IPS-20b (cell line): ENCODE results near the gene PRR14.
"Not testable (repeated sequence)": the region's sequence is repeated elsewhere in the genome, so short reads cannot be mapped to it uniquely, and the experiment has no call there.

Experiments used
- H3K27ac ChIP-seq: one replicate; pipeline ENCODE4 v1.5.1; 2013; ENCODE audit warnings: low read length
- H3K27me3 ChIP-seq: 2 replicates; pipeline ENCODE4 v1.6.1; 2013; ENCODE audit warnings: mild to moderate bottlenecking, low read length, inconsistent platforms; ENCODE audit not compliant: insufficient read depth
- H3K36me3 ChIP-seq: 2 replicates; pipeline ENCODE4 v1.6.1; 2013; ENCODE audit warnings: low read depth, mild to moderate bottlenecking, inconsistent platforms, low read length, moderate library complexity; ENCODE audit not compliant: insufficient read depth
- H3K4me1 ChIP-seq: 2 replicates; pipeline ENCODE4 v1.6.1; 2013; ENCODE audit warnings: mild to moderate bottlenecking, control low read depth, inconsistent platforms, low read length, moderate library complexity; ENCODE audit not compliant: insufficient read depth
- H3K4me3 ChIP-seq: 2 replicates; pipeline ENCODE4 v1.5.1; 2013; ENCODE audit warnings: mild to moderate bottlenecking, low read length, inconsistent platforms
- H3K9ac ChIP-seq: 2 replicates; pipeline ENCODE4 v1.6.1; 2013; ENCODE audit warnings: low read depth, mild to moderate bottlenecking, inconsistent platforms, low read length, moderate library complexity
- H3K9me3 ChIP-seq: 2 replicates; pipeline ENCODE4 v1.6.1; 2013; ENCODE audit warnings: mild to moderate bottlenecking, low read depth, low read length, inconsistent platforms; ENCODE audit not compliant: insufficient read depth

Gene PRR14

GRCh38 chr16:30619202-30619601, 31.6 kb upstream of the PRR14 start:
- Histone ChIP-seq H3K4me1 (no peaks in the 10 kb centered on the region), H3K27me3 (peaks cover 27% of the 10 kb centered on the region; the same call in 1 of the 2 replicates), H3K9me3 (no peaks in the 10 kb centered on the region), H3K36me3 (no peaks in the 10 kb centered on the region), H3K9ac (no peak overlapping the region), H3K27ac (no peak overlapping the region), H3K4me3 (no peak overlapping the region)

- H3K9ac ChIP-seq, result no peak overlapping the region
These were observed 31.1 kb upstream of the PRR14 start for GRCh38 chr16:30619638-30620037.

GRCh38 chr16:30620169-30620568, 30.6 kb upstream of the PRR14 start:
- no peak overlapping the region for H3K27ac ChIP-seq
- H3K4me3 ChIP-seq, result no peak overlapping the region
- H3K9ac ChIP-seq, result no peak overlapping the region
- H3K36me3 ChIP-seq, result no peaks in the 10 kb centered on the region
- H3K27me3 ChIP-seq, result peaks cover 27% of the 10 kb centered on the region; the same call in 1 of the 2 replicates
- H3K9me3 ChIP-seq, result no peaks in the 10 kb centered on the region
- H3K4me1 ChIP-seq, result no peaks in the 10 kb centered on the region

More at GRCh38 chr16:30619638-30620037, 31.1 kb upstream of the PRR14 start:
- H3K9me3 ChIP-seq, result no peaks in the 10 kb centered on the region
- H3K36me3 ChIP-seq, result no peaks in the 10 kb centered on the region
- no peak overlapping the region for H3K4me3 ChIP-seq
- H3K27me3 ChIP-seq, result peaks cover 27% of the 10 kb centered on the region; the same call in 1 of the 2 replicates
- H3K27ac ChIP-seq, result no peak overlapping the region
- H3K4me1 ChIP-seq, result no peaks in the 10 kb centered on the region

GRCh38 chr16:30621765-30622164, 29.0 kb upstream of the PRR14 start:
- Histone ChIP-seq H3K27me3 (peaks cover 27% of the 10 kb centered on the region; the same call in 1 of the 2 replicates), H3K9ac (no peak overlapping the region), H3K4me3 (no peak overlapping the region), H3K9me3 (no peaks in the 10 kb centered on the region), H3K36me3 (no peaks in the 10 kb centered on the region), H3K27ac (no peak overlapping the region), H3K4me1 (no peaks in the 10 kb centered on the region)

DNA sequence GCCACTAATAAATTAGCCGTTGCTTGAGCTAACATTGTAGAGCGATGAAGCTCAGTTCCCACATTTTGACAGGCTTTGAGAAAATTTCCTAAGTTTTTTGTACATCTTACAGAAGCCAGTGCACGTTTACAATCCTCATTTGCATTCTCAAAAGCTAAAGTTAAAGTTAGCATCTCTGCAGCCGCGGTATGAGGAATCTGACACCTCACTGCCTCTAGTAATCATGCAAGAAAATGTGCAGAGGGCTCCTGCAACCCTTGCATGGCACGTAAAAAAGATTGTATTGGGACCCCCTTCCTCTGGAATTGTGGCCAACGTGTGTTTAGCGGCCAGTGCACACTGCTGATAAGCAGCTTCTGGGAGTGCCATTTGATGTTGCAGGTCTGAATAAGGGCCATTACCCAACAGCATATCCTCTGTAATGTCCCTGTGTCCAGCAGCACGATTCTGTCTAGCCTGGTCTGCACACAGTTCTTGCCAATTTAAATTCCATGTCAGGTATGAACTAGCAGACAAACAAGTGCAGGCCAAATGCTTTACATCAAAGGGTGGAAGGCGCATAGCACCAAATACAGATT, 28.2 kb upstream of the PRR14 start:
- H3K9me3 ChIP-seq, result no peaks in the 10 kb centered on the region
- H3K27me3 ChIP-seq, result peaks cover 27% of the 10 kb centered on the region; the same call in 1 of the 2 replicates
- H3K4me3 ChIP-seq, result no peak overlapping the region
- H3K9ac ChIP-seq, result no peak overlapping the region
- H3K27ac ChIP-seq, result no peak overlapping the region
- H3K36me3 ChIP-seq, result no peaks in the 10 kb centered on the region
- no peaks in the 10 kb centered on the region for H3K4me1 ChIP-seq

GRCh38 chr16:30623536-30624283, 27.1 kb upstream of the PRR14 start:
- Histone ChIP-seq H3K27me3 (peaks cover 27% of the 10 kb centered on the region; the same call in 1 of the 2 replicates), H3K27ac (no peak overlapping the region), H3K9ac (no peak overlapping the region), H3K9me3 (no peaks in the 10 kb centered on the region), H3K4me3 (no peak overlapping the region), H3K4me1 (no peaks in the 10 kb centered on the region), H3K36me3 (no peaks in the 10 kb centered on the region)

- Histone ChIP-seq H3K9ac (no peak overlapping the region), H3K27ac (no peak overlapping the region)
These were observed 24.5 kb upstream of the PRR14 start for GRCh38 chr16:30626236-30626635.

DNA sequence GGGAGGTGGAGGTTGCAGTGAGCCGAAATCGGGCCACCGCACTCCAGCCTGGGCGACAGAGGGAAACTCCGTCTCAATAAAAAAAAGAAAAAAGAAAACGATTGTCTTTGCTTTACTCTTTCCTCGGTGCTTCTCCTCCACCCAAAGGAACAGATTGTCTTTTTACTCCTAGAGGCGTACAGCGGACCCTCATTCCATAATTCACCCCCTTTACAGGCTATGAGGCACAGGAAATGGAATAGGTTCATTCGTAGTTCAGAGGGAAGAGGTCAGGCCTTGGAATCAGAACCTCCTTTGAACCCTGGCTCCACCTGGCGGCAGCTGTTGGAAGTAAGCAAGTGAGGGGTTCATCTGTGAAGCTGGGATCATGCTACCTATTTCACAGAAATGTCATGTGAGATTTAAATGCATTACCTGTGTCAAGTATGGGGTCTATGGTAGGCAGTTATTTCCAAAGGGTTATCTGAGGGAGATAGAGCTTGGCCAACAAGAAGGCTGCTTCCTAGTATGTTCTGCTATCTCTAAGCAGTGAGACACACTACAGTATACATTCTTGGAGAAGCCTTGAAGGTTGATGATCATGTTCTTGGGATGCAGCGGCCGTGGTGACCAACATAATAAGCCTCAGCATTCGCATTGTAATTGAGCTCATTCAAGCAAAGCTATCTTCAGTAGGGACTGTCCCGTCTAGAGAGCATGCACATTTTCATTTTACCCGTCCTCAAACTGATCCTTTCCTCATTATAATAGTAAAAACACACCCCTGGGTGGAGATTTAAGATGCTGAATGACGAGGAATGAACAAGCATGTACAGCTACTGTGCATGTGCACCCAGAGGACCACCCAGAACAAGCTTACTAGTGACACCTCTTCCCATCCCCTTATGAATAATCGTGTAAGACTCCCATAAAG, 21.9 kb upstream of the PRR14 start:
- H3K4me1 ChIP-seq, result no peaks in the 10 kb centered on the region
- H3K9me3 ChIP-seq, result no peaks in the 10 kb centered on the region
- H3K36me3 ChIP-seq, result no peaks in the 10 kb centered on the region
- H3K27me3 ChIP-seq, result no peaks in the 10 kb centered on the region
- H3K27ac ChIP-seq, result no peak overlapping the region
- no peak overlapping the region for H3K4me3 ChIP-seq
- no peak overlapping the region for H3K9ac ChIP-seq

More at GRCh38 chr16:30626236-30626635, 24.5 kb upstream of the PRR14 start:
- no peak overlapping the region for H3K4me3 ChIP-seq
- H3K4me1 ChIP-seq, result no peaks in the 10 kb centered on the region
- peaks cover 15% of the 10 kb centered on the region; the same call in 1 of the 2 replicates for H3K27me3 ChIP-seq
- H3K36me3 ChIP-seq, result no peaks in the 10 kb centered on the region
- no peaks in the 10 kb centered on the region for H3K9me3 ChIP-seq

- not testable (repeated sequence) for H3K9ac ChIP-seq
These were observed 18.3 kb upstream of the PRR14 start for GRCh38 chr16:30632454-30632853.

GRCh38 chr16:30633526-30633925, 17.2 kb upstream of the PRR14 start:
- Histone ChIP-seq H3K27me3 (no peaks in the 10 kb centered on the region), H3K9ac (peak overlapping the region; percentile 77; the same call in 1 of the 2 replicates), H3K4me1 (peaks cover 3% of the 10 kb centered on the region; the same call in 1 of the 2 replicates), H3K27ac (peak overlapping the region; percentile 69), H3K4me3 (peak overlapping the region; percentile 99), H3K36me3 (no peaks in the 10 kb centered on the region), H3K9me3 (no peaks in the 10 kb centered on the region)

More at GRCh38 chr16:30632454-30632853, 18.3 kb upstream of the PRR14 start:
- not testable (repeated sequence) for H3K27me3 ChIP-seq, H3K27ac ChIP-seq, H3K36me3 ChIP-seq, H3K9me3 ChIP-seq, H3K4me1 ChIP-seq, H3K4me3 ChIP-seq

DNA sequence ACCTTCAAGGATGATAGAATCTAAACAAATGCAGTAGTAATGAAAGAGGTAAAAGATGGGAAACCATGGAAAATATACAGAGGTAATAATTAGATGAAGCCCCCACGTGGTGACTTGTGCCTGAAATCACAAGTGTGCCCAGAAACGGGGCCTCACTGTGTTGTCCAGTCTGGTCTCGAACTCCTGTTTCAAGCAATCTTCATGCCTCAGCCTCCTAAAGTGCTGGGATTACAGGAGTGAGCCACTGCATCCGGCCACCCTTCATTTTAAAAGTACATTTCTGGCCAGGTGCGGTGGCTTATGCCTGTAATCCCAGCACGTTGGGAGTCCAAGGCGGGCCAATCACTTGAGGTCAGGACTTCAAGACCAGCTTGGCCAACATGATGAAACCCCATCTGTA, 14.2 kb upstream of the PRR14 start:
- no peak overlapping the region for H3K4me3 ChIP-seq
- no peaks in the 10 kb centered on the region for H3K36me3 ChIP-seq
- H3K27me3 ChIP-seq, result no peaks in the 10 kb centered on the region
- no peak overlapping the region for H3K9ac ChIP-seq
- no peaks in the 10 kb centered on the region for H3K9me3 ChIP-seq
- peaks cover 3% of the 10 kb centered on the region; the same call in 1 of the 2 replicates for H3K4me1 ChIP-seq
- no peak overlapping the region for H3K27ac ChIP-seq
